IMR-90 (cell line): Measurements from ENCODE around the gene FOXO6. TPM values are rescaled to one million over a fixed set of nuclear protein-coding genes. Genes with fewer than 3 reads are reported as not detected.

Source experiments
- ATAC-seq: fragments of 200-7000 bp; cut with Tn5 transposase; 2 replicates; pipeline ENCODE4 v1.9.1; 2020; ENCODE audit warnings: low read depth, mild to moderate bottlenecking, moderate library complexity
- BruUV-seq: library from RNA; stranded (reverse); fragments of 400-500 nt; replicated peaks from 2 replicates; lab custom pipeline; 2021; lab: Mats Ljungman, UMichigan
- CTCF ChIA-PET: fragments of 300-600 bp; formaldehyde crosslinking; extraction: SDS; loops from one replicate; lab custom pipeline; 2021; ENCODE audit warnings: antibody characterized with exemption; lab: Yijun Ruan, JAX
- POLR2A ChIA-PET: fragments of 300-600 bp; sonication (Branson Sonifier 250); formaldehyde crosslinking; loops from one replicate; lab custom pipeline; 2022; ENCODE audit warnings: antibody characterized with exemption; ENCODE audit not compliant: unreplicated experiment; lab: Charles Lee
- DNase-seq: peaks from one replicate; pipeline ENCODE4 v3.0.0; 2013
- H2AFZ ChIP-seq: replicated peaks from 2 replicates; pipeline ENCODE3; 2013; ENCODE audit warnings: low read length, mild to moderate bottlenecking; ENCODE audit not compliant: poor library complexity
- H2AK5ac ChIP-seq: 2 replicates; pipeline ENCODE4 v1.6.1; 2013; ENCODE audit warnings: low read depth, low read length, inconsistent platforms
- H2AK9ac ChIP-seq: replicated peaks from 2 replicates; pipeline ENCODE3; 2013; ENCODE audit warnings: mild to moderate bottlenecking, low read depth, low read length, moderate library complexity; ENCODE audit not compliant: poor library complexity
- H2BK120ac ChIP-seq: 2 replicates; pipeline ENCODE4 v1.6.1; 2013; ENCODE audit warnings: low read depth, low read length, inconsistent platforms
- H2BK15ac ChIP-seq: 3 replicates; pipeline ENCODE4 v1.6.1; 2013; ENCODE audit warnings: low read depth, low read length, inconsistent platforms
- H2BK20ac ChIP-seq: 2 replicates; pipeline ENCODE4 v1.6.1; 2013; ENCODE audit warnings: low read depth, mild to moderate bottlenecking, inconsistent platforms, low read length, moderate library complexity
- H2BK5ac ChIP-seq: 2 replicates; pipeline ENCODE4 v1.6.1; 2013; ENCODE audit warnings: mild to moderate bottlenecking, low read depth, low read length, inconsistent platforms; ENCODE audit not compliant: poor library complexity, severe bottlenecking
- H3K14ac ChIP-seq: replicated peaks from 2 replicates; pipeline ENCODE4 v1.6.1; 2013; ENCODE audit warnings: low read depth, low read length, inconsistent platforms
- H3K18ac ChIP-seq: 2 replicates; pipeline ENCODE4 v1.6.1; 2013; ENCODE audit warnings: low read depth, low read length, control low read depth
- H3K23ac ChIP-seq: 2 replicates; pipeline ENCODE4 v1.6.1; 2013; ENCODE audit warnings: low read depth, low read length, inconsistent platforms
- H3K27ac ChIP-seq: 2 replicates; pipeline ENCODE4 v1.5.1; 2013; ENCODE audit warnings: mild to moderate bottlenecking, control low read depth, low read length; ENCODE audit not compliant: insufficient read depth
- H3K27me3 ChIP-seq: 2 replicates; pipeline ENCODE4 v1.6.1; 2013; ENCODE audit warnings: low read length; ENCODE audit not compliant: control insufficient read depth, insufficient read depth
- H3K36me3 ChIP-seq: 2 replicates; pipeline ENCODE4 v1.6.1; 2013; ENCODE audit warnings: low read length, mixed read lengths; ENCODE audit not compliant: control insufficient read depth, insufficient read depth
- H3K4ac ChIP-seq: 2 replicates; pipeline ENCODE4 v1.6.1; 2013; ENCODE audit warnings: low read depth, low read length, inconsistent platforms
- H3K4me1 ChIP-seq: 2 replicates; pipeline ENCODE4 v1.6.1; 2013; ENCODE audit warnings: low read length, mixed read lengths; ENCODE audit not compliant: control insufficient read depth, insufficient read depth
- H3K4me2 ChIP-seq: 2 replicates; pipeline ENCODE4 v1.6.1; 2013; ENCODE audit warnings: low read depth, mild to moderate bottlenecking, control low read depth, low read length, moderate library complexity
- H3K4me3 ChIP-seq: 2 replicates; pipeline ENCODE4 v1.5.1; 2013; ENCODE audit warnings: low read depth, mild to moderate bottlenecking, control low read depth, low read length, moderate library complexity; ENCODE audit not compliant: insufficient read depth
- H3K56ac ChIP-seq: 2 replicates; pipeline ENCODE4 v1.6.1; 2013; ENCODE audit warnings: low read length, inconsistent platforms; ENCODE audit not compliant: insufficient read depth; ENCODE audit errors: extremely low read depth
- H3K79me1 ChIP-seq, 2 experiments: 2 replicates each; pipeline ENCODE4 v1.6.1; 2013; ENCODE audit warnings: low read length in 2 of 2, inconsistent platforms in 1 of 2, low read depth in 1 of 2
- H3K9ac ChIP-seq: 2 replicates; pipeline ENCODE4 v1.6.1; 2013; ENCODE audit warnings: low read depth, low read length, control low read depth
- H3K9me1 ChIP-seq: 2 replicates; pipeline ENCODE4 v1.6.1; 2013; ENCODE audit warnings: low read length, inconsistent platforms; ENCODE audit not compliant: insufficient read depth
- H3K9me3 ChIP-seq: 2 replicates; pipeline ENCODE4 v1.6.1; 2013; ENCODE audit warnings: low read length; ENCODE audit not compliant: control insufficient read depth, insufficient read depth
- H4K20me1 ChIP-seq: 2 replicates; pipeline ENCODE4 v1.6.1; 2013; ENCODE audit warnings: low read length, inconsistent platforms; ENCODE audit not compliant: insufficient read depth
- H4K5ac ChIP-seq: 2 replicates; pipeline ENCODE4 v1.6.1; 2013; ENCODE audit warnings: mild to moderate bottlenecking, low read depth, low read length, control low read depth
- H4K8ac ChIP-seq, 2 experiments: 2 replicates each; pipeline ENCODE4 v1.6.1; 2013; ENCODE audit warnings: low read depth in 2 of 2, low read length in 2 of 2, control low read depth in 1 of 2, inconsistent platforms in 1 of 2
- H4K91ac ChIP-seq: 2 replicates; pipeline ENCODE4 v1.6.1; 2013; ENCODE audit warnings: low read depth, low read length, inconsistent platforms; ENCODE audit not compliant: insufficient read depth
- CHD1 ChIP-seq: IDR thresholded peaks from 2 replicates; pipeline ENCODE4 v1.6.1; 2012; ENCODE audit warnings: low read depth, low read length, improper control_type of control experiment
- MAFK ChIP-seq: IDR thresholded peaks from 2 replicates; pipeline ENCODE4 v1.6.1; 2012; ENCODE audit warnings: low read depth, low read length, improper control_type of control experiment
- MXI1 ChIP-seq: IDR thresholded peaks from 2 replicates; pipeline ENCODE4 v1.6.1; 2012; ENCODE audit warnings: low read depth, mild to moderate bottlenecking, low read length, moderate library complexity, borderline replicate concordance
- RFX5 ChIP-seq: IDR thresholded peaks from 2 replicates; pipeline ENCODE4 v1.8.0; 2012; ENCODE audit warnings: low read depth, mild to moderate bottlenecking, low read length, moderate library complexity
- USF2 ChIP-seq: fragments of 150-350 bp; IDR thresholded peaks from 2 replicates; pipeline ENCODE4 v1.6.1; 2017; ENCODE audit warnings: mild to moderate bottlenecking, antibody characterized with exemption, low read length, low read depth
- WGBS, 2 experiments: methylation state at CpG; one replicate each; pipeline versions ENCODE4 v1.1.5 to v1.1.7; 2013; ENCODE audit warnings: missing lambda C conversion rate in 2 of 2; ENCODE audit not compliant: insufficient read length in 1 of 2; ENCODE audit errors: extremely low coverage in 2 of 2; 5-methylcytosine and 5-hydroxymethylcytosine counted together
- dilution Hi-C: fragments of 300-500 bp; cut with HindIII; formaldehyde crosslinking; loops from one replicate; pipeline ENCODE4 v1.14.3; 2018; ENCODE audit warnings: low sequenced_read_pairs; ENCODE audit not compliant: unreplicated experiment
- in situ Hi-C: fragments of 300-500 bp; cut with MboI; formaldehyde crosslinking; loops from 3 replicates; pipeline ENCODE4 v1.14.3; 2019; ENCODE audit warnings: low sequenced_read_pairs, inconsistent platforms, mixed read lengths
- intact Hi-C: fragments of 100-400 bp; cut with micrococcal nuclease; formaldehyde crosslinking; loops from 2 replicates; pipeline ENCODE4 v1.10.0; 2022
- polyA plus RNA-seq, 3 experiments: library from polyadenylated mRNA; depleted of rRNA; stranded (reverse); fragments of >200 nt; gene quantifications; 2 replicates each; pipeline ENCODE4 v1.2.3, GENCODE V29; 2012; ENCODE audit warnings: low replicate concordance in 1 of 3
- total RNA-seq: library from RNA; depleted of rRNA; stranded (reverse); fragments of >200 nt; gene quantifications from 2 replicates; pipeline ENCODE4 v1.2.3, GENCODE V29; 2012

FOXO6 gene
- total and polyA plus RNA-seq, 2 of the 4 experiments (the other 2 are of a cell fraction) = not detected

- Histone ChIP-seq H3K27me3 (peaks cover 19% of the 10 kb centered on the region), H3K56ac (no peak overlapping the region), H2BK120ac (no peak overlapping the region), H4K91ac (no peak overlapping the region), H2AK9ac (peak overlapping the region; percentile 75), H3K4ac (no peak overlapping the region), H4K5ac (no peak overlapping the region), H2BK5ac (no peak overlapping the region), H3K18ac (no peak overlapping the region), H3K4me1 (peaks cover 2% of the 10 kb centered on the region; the same call in 1 of the 2 replicates), H3K14ac (no peak overlapping the region), H3K4me3 (no peak overlapping the region), H3K23ac (no peak overlapping the region), H3K36me3 (no peaks in the 10 kb centered on the region), H3K9me3 (no peaks in the 10 kb centered on the region), H2BK20ac (no peak overlapping the region), H3K4me2 (no peak overlapping the region), H4K8ac (no peak overlapping the region), H3K79me1 (no peaks in the 10 kb centered on the region), H3K9ac (no peak overlapping the region), H2AK5ac (no peak overlapping the region), H4K20me1 (0 out of 2 replicates have a peak, but pooled peaks cover 4% of the 10 kb centered on the region), H3K9me1 (0 out of 2 replicates have a peak, but pooled peaks cover 4% of the 10 kb centered on the region), H2AFZ (peak overlapping the region; percentile 81), H3K27ac (no peak overlapping the region), H2BK15ac (no peak overlapping the region)
- ChIA-PET CTCF (interaction anchor here (1.0 to 1.7 kb wide), 3 partner anchors 11 to 135 kb away, joined by 3 to 10 read pairs (median 3); no protein-coding TSS in a partner anchor), POLR2A (no interaction called here)
- no peak for TF ChIP-seq USF2
- no peak for TF ChIP-seq RFX5
- TF ChIP-seq CHD1 = no peak
- TF ChIP-seq MAFK = no peak
- no peak for TF ChIP-seq MXI1
- dilution Hi-C loops (no loop called here), in situ Hi-C loops (loop anchor here (5.0 to 25.0 kb wide), 2 partner anchors 150 to 380 kb away; no protein-coding TSS in a partner anchor), intact Hi-C loops (loop anchor here (1.0 kb wide), 3 partner anchors 94 to 149 kb away; no protein-coding TSS in a partner anchor)
- DNase-seq (no peak), ATAC-seq (no peak)
- no TSS peak for BruUV-seq
- WGBS, 2 experiments = no CpG with 5 or more reads among the region's 1 CpG
Observed at GRCh38 chr1:41417335-41417682, 56.1 kb downstream of the FOXO6 start.
